NT2/D1 (cell line): Measurements from ENCODE around the gene ACSL6.

Source experiments
- SUZ12 ChIP-seq: IDR thresholded peaks from 2 replicates; pipeline ENCODE4 v1.6.1; 2011; ENCODE audit not compliant: insufficient read length, insufficient read depth; ENCODE audit errors: extremely low read depth
- YY1 ChIP-seq: IDR thresholded peaks from 2 replicates; pipeline ENCODE4 v1.6.1; 2011; ENCODE audit not compliant: insufficient read length, insufficient read depth

DNA sequence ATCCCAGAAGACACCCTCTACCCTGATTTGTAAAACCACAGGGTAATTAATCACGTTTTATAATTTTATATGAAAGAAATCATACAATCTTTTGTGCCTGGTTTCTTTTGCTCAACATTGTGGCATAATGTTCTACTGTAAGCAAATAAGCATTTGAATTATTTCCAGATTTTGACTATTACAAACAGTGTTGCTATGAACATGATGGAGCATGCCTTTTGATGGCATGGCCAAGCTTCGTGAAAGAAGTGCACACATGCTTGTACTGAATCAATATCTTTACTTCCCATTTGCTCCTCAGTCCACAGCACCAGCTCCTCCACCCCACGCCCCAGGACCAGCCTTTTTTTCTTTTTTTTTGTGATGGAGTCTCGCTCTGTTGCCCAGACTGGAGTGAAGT is 29.9 kb downstream of the ACSL6 start:
- TF ChIP-seq SUZ12: no peak
- TF ChIP-seq YY1: no peak
